Vagina (tissue), 2 donors: ENCODE measurements around the gene CEP63. TPM values are rescaled to one million over a fixed set of nuclear protein-coding genes. Genes with fewer than 3 reads are reported as not detected.
"Not testable (repeated sequence)": the region's sequence is repeated elsewhere in the genome, so short reads cannot be mapped to it uniquely, and the experiment has no call there.

Experiments
- DNase-seq, 2 donors: peaks; one replicate each; pipeline ENCODE4 v3.0.0-alpha.2; 2017; ENCODE audit errors: extremely low spot score in 2 of 2
- H3K27ac ChIP-seq: fragments of 200-600 bp; sonication (generic); one replicate; pipeline ENCODE4 v1.5.1; 2019
- H3K27me3 ChIP-seq: fragments of 200-600 bp; sonication (generic); one replicate; pipeline ENCODE4 v1.5.1; 2019
- H3K36me3 ChIP-seq, 2 donors: fragments of 200-600 bp; sonication (generic); one replicate each; pipeline ENCODE4 v1.5.1; 2017 to 2019
- H3K4me1 ChIP-seq: fragments of 200-600 bp; sonication (generic); one replicate; pipeline ENCODE4 v1.5.1; 2019
- H3K4me3 ChIP-seq, 2 donors: fragments of 200-600 bp; sonication (generic); 1 replicate in 1 of 2; 2 replicates in 1 of 2; pipeline ENCODE4 v1.5.1; 2016 to 2019
- H3K9me3 ChIP-seq: fragments of 200-600 bp; sonication (generic); one replicate; pipeline ENCODE4 v1.5.1; 2019
- CTCF ChIP-seq, 3 experiments: fragments of 450-650 bp in 2 of 3; fragments of 200-600 bp in 1 of 3; sonication (generic) in 1 of 3; IDR thresholded peaks; one replicate each; pipeline ENCODE4 v1.5.1; 2017 to 2019; ENCODE audit warnings: antibody characterized with exemption in 3 of 3, mild to moderate bottlenecking in 2 of 3, moderate library complexity in 2 of 3
- POLR2A ChIP-seq, 2 donors: fragments of 450-650 bp; IDR thresholded peaks; one replicate each; pipeline ENCODE4 v1.6.1; 2017; ENCODE audit warnings: antibody characterized with exemption in 2 of 2, mild to moderate bottlenecking in 2 of 2, moderate library complexity in 2 of 2
- POLR2AphosphoS5 ChIP-seq, 2 donors: sonication (generic); formaldehyde crosslinking; IDR thresholded peaks; one replicate each; pipeline ENCODE4 v1.9.0; 2017; ENCODE audit warnings: antibody characterized with exemption in 2 of 2, mild to moderate bottlenecking in 2 of 2, low read depth in 1 of 2; ENCODE audit not compliant: insufficient read depth in 1 of 2
- intact Hi-C: fragments of 100-400 bp; cut with DNase I; formaldehyde crosslinking; loops from one replicate; pipeline ENCODE4 v1.15.1; 2023
- total RNA-seq: library from RNA; depleted of rRNA; stranded (reverse); fragments of >200 nt; gene quantifications from one replicate; pipeline ENCODE4 v1.2.3, GENCODE V29; 2016

The CEP63 gene
- total RNA-seq, 1 donor from 2014 or later, result 12.5 TPM

DNA sequence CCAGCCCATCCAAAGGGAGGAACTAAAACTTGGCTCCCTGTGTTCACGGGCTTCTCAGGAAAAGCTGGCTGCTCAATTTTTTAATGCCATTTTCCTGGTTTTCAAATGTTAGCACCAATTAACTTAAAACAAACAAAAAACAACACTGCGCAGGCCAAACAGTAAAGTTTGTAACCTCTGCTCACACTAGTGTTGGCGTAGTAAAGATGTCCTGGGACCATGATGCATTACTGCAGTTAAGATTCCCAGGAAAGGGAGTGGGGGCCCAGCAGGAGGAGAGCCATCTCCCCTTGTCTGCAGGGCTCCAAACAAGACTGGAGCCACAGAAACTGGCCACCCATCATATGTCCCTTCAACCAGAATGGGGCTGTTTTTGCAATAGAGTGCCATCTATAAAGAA is 91.0 kb downstream of the CEP63 start:
- Histone ChIP-seq H3K9me3 (no peaks in the 10 kb centered on the region), H3K36me3 (no peaks in the 10 kb centered on the region), H3K27me3 (no peaks in the 10 kb centered on the region), H3K4me1 (no peaks in the 10 kb centered on the region), H3K4me3 (no peak overlapping the region), H3K27ac (no peak overlapping the region)
- intact Hi-C loops, result no loop called here
- TF ChIP-seq POLR2AphosphoS5 (IDR thresholded peaks at IDR 0.05; ENCODE audit: insufficient read depth in 1 of 2, low read depth in 1 of 2), result no peak
- TF ChIP-seq POLR2A (IDR thresholded peaks at IDR 0.05), result no peak
- TF ChIP-seq CTCF (IDR thresholded peaks at IDR 0.05), result no peak
- DNase-seq, result no peak

DNA sequence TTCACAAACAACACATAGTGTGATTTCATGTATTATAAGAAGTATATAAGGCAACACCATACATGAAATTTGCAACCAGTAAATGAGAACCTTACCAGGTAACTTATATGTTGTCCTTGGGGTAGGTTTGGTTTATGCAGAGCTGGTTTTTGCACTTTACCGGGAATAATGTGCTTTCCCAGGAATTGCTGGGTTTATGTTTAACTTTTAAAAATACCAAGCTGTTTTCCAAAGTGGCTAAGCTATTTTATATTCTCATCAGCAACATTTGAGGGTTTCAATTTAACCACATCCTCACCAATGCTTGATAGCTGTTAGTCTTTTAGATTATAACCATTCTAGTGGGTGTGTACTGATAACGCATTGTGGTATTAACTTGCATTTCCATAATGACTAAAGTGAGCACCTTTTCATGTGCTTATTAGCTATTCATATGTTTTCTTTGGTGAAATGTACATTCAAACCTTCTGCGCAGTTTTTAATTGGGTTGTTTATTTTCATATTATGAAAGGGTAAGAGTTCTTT is 93.3 kb downstream of the CEP63 start:
- Histone ChIP-seq H3K4me1 (no peaks in the 10 kb centered on the region), H3K4me3 (no peak overlapping the region), H3K36me3 (no peaks in the 10 kb centered on the region), H3K27ac (no peak overlapping the region), H3K9me3 (no peaks in the 10 kb centered on the region), H3K27me3 (no peaks in the 10 kb centered on the region)
- intact Hi-C loops, result no loop called here
- DNase-seq, result no peak
- TF ChIP-seq CTCF (IDR thresholded peaks at IDR 0.05) (no peak), POLR2AphosphoS5 (IDR thresholded peaks at IDR 0.05; ENCODE audit: insufficient read depth in 1 of 2, low read depth in 1 of 2) (no peak), POLR2A (IDR thresholded peaks at IDR 0.05) (no peak)

DNA sequence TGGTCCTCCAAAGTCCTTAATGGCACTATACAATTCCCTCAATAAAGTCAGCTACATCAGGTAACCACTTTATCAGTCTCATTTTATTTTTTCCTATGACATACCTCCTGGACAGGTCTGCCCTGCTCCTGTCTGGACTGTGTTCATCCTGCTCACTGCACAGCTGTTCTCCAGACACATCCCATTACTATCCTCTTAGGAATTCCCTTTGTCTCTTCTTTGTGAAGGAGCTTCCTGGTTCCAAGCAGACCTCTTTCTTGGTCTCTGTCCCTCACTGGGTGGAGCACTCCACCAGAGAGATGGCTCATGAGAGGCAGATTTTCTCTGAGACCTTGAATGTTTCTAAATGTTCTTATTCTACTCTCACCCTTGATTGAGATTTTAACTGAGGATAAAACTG is 104.9 kb downstream of the CEP63 start:
- TF ChIP-seq POLR2A (IDR thresholded peaks at IDR 0.05) (no peak), POLR2AphosphoS5 (IDR thresholded peaks at IDR 0.05; ENCODE audit: insufficient read depth in 1 of 2, low read depth in 1 of 2) (no peak), CTCF (IDR thresholded peaks at IDR 0.05) (no peak)
- no peak for DNase-seq
- Histone ChIP-seq H3K9me3 (no peaks in the 10 kb centered on the region), H3K4me1 (no peaks in the 10 kb centered on the region), H3K36me3 (no peaks in the 10 kb centered on the region), H3K27ac (no peak overlapping the region), H3K4me3 (no peak overlapping the region), H3K27me3 (no peaks in the 10 kb centered on the region)
- intact Hi-C loops, result no loop called here

GRCh38 chr3:134592806-134593205 is 106.9 kb downstream of the CEP63 start:
- Histone ChIP-seq H3K4me1 (no peaks in the 10 kb centered on the region), H3K9me3 (no peaks in the 10 kb centered on the region), H3K4me3 (no peak overlapping the region), H3K27ac (no peak overlapping the region), H3K27me3 (no peaks in the 10 kb centered on the region), H3K36me3 (no peaks in the 10 kb centered on the region)
- intact Hi-C loops, result no loop called here
- TF ChIP-seq POLR2A (IDR thresholded peaks at IDR 0.05), result no peak
- TF ChIP-seq CTCF (IDR thresholded peaks at IDR 0.05), result no peak
- TF ChIP-seq POLR2AphosphoS5 (IDR thresholded peaks at IDR 0.05; ENCODE audit: insufficient read depth in 1 of 2, low read depth in 1 of 2), result no peak
- DNase-seq, result peak in 1 of 2 donors; percentile 65

GRCh38 chr3:134594331-134594741 is 108.5 kb downstream of the CEP63 start:
- Histone ChIP-seq H3K4me3 (no peak overlapping the region), H3K4me1 (no peaks in the 10 kb centered on the region), H3K9me3 (no peaks in the 10 kb centered on the region), H3K27me3 (no peaks in the 10 kb centered on the region), H3K27ac (no peak overlapping the region), H3K36me3 (no peaks in the 10 kb centered on the region)
- TF ChIP-seq CTCF (IDR thresholded peaks at IDR 0.05) (no peak), POLR2A (IDR thresholded peaks at IDR 0.05) (no peak), POLR2AphosphoS5 (IDR thresholded peaks at IDR 0.05; ENCODE audit: insufficient read depth in 1 of 2, low read depth in 1 of 2) (no peak)
- intact Hi-C loops, result no loop called here
- DNase-seq, result no peak

- H3K27me3 ChIP-seq, DNase-seq, intact Hi-C loops: not testable (repeated sequence)
Observed at GRCh38 chr3:134594986-134595385, 109.1 kb downstream of the CEP63 start.

More at GRCh38 chr3:134594986-134595385, 109.1 kb downstream of the CEP63 start:
- H3K36me3 ChIP-seq, H3K4me3 ChIP-seq, H3K9me3 ChIP-seq, H3K27ac ChIP-seq, H3K4me1 ChIP-seq: not testable (repeated sequence)
